Activated T-cell treated with anti-CD3 and anti-CD28 coated beads, Interleukin-2, amount 50 U/mL, for 72 hours (primary cell): ENCODE data around the gene SLC43A1. TPM values are rescaled to one million over a fixed set of nuclear protein-coding genes. Genes with fewer than 3 reads are reported as not detected.
A peak's percentile ranks its signal among the peaks of the same experiment; 100 is the strongest.

Experiments
- ATAC-seq, 2 donors: fragments of 150-1000 bp; cut with Tn5 transposase; replicated peaks in 1 of 2; 2 replicates each; pipeline ENCODE4 v1.10.0; 2021; ENCODE audit warnings: moderate library complexity in 2 of 2, mild to moderate bottlenecking in 1 of 2
- DNase-seq, 2 donors: peaks; one replicate each; pipeline ENCODE4 v3.0.0; 2021 to 2022; ENCODE audit warnings: mixed read lengths in 1 of 2
- H3K27ac Mint-ChIP-seq: one replicate; pipeline ENCODE4 v1.8.0; 2022; ENCODE audit warnings: mild to moderate bottlenecking, moderate library complexity, mixed read lengths
- H3K27me3 Mint-ChIP-seq: one replicate; pipeline ENCODE4 v1.8.0; 2022; ENCODE audit warnings: low read depth, mixed read lengths
- H3K36me3 Mint-ChIP-seq, 2 donors: one replicate each; pipeline ENCODE4 v1.8.0; 2022; ENCODE audit warnings: mixed read lengths in 2 of 2, mild to moderate bottlenecking in 1 of 2; ENCODE audit not compliant: insufficient read depth in 2 of 2
- H3K4me1 Mint-ChIP-seq: one replicate; pipeline ENCODE4 v1.8.0; 2022; ENCODE audit warnings: low read depth, mixed read lengths
- H3K4me3 Mint-ChIP-seq, 2 donors: one replicate each; pipeline ENCODE4 v1.8.0; 2022; ENCODE audit warnings: mild to moderate bottlenecking in 2 of 2, mixed read lengths in 2 of 2, moderate library complexity in 2 of 2
- H3K9me3 Mint-ChIP-seq, 2 donors: one replicate each; pipeline ENCODE4 v1.8.0; 2022; ENCODE audit warnings: mixed read lengths in 2 of 2
- total RNA-seq, 2 donors: library from RNA; stranded (reverse); gene quantifications; one replicate each; pipeline ENCODE4 v1.2.3, GENCODE V29; 2022

Gene SLC43A1
- total RNA-seq, 2 donors from 2014 or later = 43.6 to 53.9 TPM

DNA sequence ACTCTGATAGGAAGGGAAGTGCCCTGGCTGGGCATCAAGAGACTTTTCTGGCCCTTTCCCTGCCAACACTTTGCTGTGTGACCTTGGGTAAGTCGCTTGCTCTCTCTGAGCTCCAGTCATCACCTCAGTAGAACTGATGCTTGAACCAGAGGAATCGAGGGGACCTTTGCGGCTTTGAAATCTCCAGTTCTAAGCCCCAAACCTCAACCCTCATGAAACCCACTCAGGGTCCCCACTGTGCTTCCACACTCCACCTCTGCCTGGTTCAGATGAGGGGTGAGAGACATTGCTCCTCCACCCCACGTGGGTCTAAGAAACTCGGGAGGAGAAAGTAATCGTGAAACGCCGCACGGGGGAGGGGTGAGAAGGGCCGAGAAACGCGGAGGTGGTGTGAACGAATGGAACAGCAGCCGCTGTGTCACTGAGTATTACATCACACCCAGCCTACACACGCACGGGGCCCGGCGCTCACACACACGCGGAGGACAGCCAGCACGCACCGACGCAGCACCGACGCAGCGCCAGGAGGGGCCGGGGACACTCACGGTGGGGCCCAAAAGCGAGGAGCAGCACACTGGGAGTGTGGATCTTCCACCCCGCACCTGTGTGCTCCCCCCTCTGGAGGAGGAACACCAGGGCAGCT is 50.8 kb downstream of the SLC43A1 start:
- H3K4me1 Mint-ChIP-seq = peaks cover 5% of the 10 kb centered on the region
- H3K36me3 Mint-ChIP-seq = peaks cover 0 to 2% of the 10 kb centered on the region in 2 donors
- no peak overlapping the region for H3K27ac Mint-ChIP-seq
- ATAC-seq (no peak), DNase-seq (no peak)
- peaks cover 37% of the 10 kb centered on the region for H3K27me3 Mint-ChIP-seq
- no peak overlapping the region for H3K4me3 Mint-ChIP-seq
- H3K9me3 Mint-ChIP-seq = no peaks in the 10 kb centered on the region

DNA sequence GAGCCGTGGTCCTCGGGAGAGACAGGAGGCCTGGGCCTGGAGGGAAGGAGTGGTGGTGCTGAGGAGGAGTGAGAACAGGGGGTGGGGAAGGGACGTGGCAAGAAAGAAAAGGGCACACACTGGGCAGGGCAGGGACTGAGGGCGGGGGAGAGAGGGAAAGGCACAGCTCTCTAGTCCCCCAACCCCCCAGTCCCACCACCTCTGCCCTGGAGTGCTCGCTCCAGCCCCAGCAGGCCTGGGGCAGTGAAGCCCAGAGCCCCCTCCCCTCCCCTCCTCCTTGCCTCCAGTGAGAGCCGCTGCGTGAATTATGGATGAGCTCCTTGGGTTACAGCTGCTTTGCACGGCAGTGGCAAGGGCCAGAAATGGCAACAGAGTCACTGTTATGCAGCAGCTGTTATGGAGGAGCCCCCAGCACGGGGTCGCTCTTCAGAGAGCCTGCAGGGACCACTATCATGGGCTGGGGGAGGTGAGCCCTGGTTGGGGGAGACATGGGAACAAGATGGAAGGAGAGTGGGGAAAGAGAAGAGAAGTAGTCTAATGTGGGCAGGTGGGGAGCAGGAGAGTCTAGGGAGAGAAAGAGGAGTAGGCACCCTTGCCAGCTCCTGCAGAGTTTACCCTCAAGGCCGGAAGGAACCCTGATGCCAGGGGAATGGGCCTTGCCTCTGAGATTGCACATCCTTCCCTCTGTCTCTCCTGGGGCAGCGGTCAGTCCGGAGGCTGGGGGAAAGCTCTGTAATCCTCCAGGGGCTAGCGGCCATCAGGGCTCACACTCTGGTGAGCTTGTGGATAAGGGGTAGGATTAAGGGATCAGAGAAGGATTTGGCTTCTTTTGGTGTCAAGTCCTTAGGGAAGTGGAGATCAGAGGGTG is 51.6 kb downstream of the SLC43A1 start:
- no peak overlapping the region for H3K27ac Mint-ChIP-seq
- no peak for ATAC-seq
- H3K9me3 Mint-ChIP-seq = no peaks in the 10 kb centered on the region

DNA sequence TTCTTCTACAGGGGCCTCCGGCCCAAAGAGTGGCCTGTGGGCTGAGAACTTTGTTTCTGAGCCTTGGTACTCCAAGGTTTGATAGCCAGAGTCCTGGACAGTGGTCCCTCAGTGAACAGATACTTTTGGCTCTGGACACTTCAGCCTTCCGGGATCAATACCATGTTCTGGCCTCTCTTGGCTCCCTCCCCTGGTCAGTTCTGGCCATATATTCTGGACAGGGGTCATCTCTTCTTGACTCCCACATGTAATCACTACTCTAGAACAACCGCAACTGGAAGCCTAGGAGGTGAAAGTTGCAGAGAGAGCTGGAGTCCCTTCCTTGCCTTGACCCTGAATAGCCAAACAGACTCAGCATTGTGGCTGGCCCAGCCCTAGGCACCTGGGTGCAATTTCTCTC is 52.9 kb downstream of the SLC43A1 start:
- Mint-ChIP-seq H3K9me3 (no peaks in the 10 kb centered on the region), H3K4me3 (peak overlapping the region in 1 of 2 donors; percentile 36), H3K27ac (no peak overlapping the region), H3K27me3 (peaks cover 49% of the 10 kb centered on the region), H3K36me3 (peaks cover 0 to 4% of the 10 kb centered on the region in 2 donors), H3K4me1 (peaks cover 22% of the 10 kb centered on the region)
- ATAC-seq (no peak), DNase-seq (no peak)

More for the DNA sequence above, 51.6 kb downstream of the SLC43A1 start:
- Mint-ChIP-seq H3K36me3 (peaks cover 0 to 3% of the 10 kb centered on the region in 2 donors), H3K4me1 (peaks cover 13% of the 10 kb centered on the region), H3K4me3 (no peak overlapping the region), H3K27me3 (peaks cover 44% of the 10 kb centered on the region)
- no peak for DNase-seq

DNA sequence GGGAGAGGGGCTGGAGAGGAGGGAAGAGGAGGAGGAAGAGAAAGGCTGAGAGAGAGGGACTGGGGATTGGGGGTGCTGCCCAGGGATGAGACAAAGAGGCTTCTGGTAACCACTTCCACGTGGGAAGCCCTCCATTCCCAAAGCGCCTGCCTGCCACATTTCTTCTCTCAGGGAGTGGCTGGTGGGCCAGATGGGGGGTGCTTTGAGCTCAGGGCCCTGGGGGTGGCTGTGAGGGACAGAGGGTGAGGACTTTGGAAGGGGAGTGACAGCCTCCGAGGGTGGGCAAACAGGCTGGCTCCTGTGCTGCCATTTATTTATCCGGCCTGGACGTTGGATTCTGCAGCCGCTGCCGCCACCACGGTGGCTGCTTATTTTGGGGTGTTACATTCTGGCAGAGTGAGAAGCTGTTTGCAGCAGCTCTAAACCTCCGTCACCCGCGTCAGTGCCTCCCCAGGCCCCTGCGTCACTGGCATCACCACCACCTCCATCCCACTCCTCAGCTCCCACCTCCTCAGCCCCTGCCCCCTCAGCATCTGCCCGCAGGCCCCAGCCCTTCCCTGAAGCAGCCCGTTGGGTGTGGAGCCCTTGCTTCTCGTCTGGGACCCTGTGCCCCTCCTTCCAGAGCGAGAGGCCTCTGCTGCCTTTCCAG is 53.5 kb downstream of the SLC43A1 start:
- H3K4me1 Mint-ChIP-seq = peaks cover 28% of the 10 kb centered on the region
- DNase-seq (no peak), ATAC-seq (no peak)
- H3K9me3 Mint-ChIP-seq = no peaks in the 10 kb centered on the region
- peaks cover 0 to 4% of the 10 kb centered on the region in 2 donors for H3K36me3 Mint-ChIP-seq
- H3K4me3 Mint-ChIP-seq = peak overlapping the region; percentile 29 to 64
- no peak overlapping the region for H3K27ac Mint-ChIP-seq
- H3K27me3 Mint-ChIP-seq = peaks cover 49% of the 10 kb centered on the region

DNA sequence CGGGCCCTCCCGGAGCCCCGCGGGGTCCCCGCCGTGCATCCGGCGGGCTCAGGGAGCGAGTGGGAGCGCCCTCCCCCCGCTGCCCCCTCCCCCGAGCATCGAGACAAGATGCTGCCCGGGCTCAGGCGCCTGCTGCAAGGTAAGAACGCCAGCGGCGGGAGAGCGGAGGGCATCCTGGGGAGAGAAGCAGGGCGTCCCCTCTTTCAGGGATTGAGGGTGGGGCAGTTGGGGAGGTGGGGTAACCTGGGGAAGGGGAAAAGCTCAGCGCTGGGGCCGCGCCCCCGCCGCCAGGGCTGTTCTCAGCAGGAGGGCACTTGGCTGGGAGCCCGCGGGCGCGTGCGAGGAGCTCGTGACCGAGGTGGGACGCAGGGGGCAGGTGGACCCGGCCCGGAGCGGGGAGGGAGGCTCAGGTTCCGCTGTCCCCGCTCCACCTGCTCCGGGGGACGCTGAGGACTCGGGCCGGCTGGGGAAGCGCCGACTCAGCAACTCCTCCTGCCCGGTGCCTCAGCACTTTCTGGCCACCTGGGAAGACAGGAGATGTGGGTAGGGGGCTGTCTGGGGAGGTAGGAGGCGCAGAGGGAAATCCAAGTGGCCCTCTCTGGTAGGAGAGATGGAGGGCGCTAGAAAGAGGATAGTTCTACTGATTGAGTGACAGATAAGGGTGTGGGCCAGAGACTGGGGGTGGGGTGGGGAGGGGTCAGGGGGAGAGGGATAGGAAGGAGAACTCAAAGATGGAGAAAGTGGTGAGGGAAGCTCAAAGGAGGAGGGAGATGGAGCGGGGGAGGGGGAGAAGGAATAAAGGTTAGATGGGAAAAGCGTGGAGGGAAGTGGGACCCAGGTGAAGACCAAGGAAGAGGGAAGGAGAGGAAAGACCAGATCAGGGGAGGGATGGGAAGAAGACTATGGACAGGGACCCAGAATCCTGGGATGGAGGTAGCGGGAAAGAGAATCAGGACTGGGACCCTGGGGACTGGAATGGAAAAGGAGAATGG is 54.4 kb downstream of the SLC43A1 start:
- peaks cover 49% of the 10 kb centered on the region for H3K27me3 Mint-ChIP-seq
- H3K9me3 Mint-ChIP-seq = no peaks in the 10 kb centered on the region
- H3K4me1 Mint-ChIP-seq = peaks cover 30% of the 10 kb centered on the region
- ATAC-seq = peak in 1 of 2 donors; percentile 0
- DNase-seq = no peak
- H3K36me3 Mint-ChIP-seq = peaks cover 0 to 4% of the 10 kb centered on the region in 2 donors
- H3K27ac Mint-ChIP-seq = no peak overlapping the region
- H3K4me3 Mint-ChIP-seq = peak overlapping the region; percentile 29 to 64

DNA sequence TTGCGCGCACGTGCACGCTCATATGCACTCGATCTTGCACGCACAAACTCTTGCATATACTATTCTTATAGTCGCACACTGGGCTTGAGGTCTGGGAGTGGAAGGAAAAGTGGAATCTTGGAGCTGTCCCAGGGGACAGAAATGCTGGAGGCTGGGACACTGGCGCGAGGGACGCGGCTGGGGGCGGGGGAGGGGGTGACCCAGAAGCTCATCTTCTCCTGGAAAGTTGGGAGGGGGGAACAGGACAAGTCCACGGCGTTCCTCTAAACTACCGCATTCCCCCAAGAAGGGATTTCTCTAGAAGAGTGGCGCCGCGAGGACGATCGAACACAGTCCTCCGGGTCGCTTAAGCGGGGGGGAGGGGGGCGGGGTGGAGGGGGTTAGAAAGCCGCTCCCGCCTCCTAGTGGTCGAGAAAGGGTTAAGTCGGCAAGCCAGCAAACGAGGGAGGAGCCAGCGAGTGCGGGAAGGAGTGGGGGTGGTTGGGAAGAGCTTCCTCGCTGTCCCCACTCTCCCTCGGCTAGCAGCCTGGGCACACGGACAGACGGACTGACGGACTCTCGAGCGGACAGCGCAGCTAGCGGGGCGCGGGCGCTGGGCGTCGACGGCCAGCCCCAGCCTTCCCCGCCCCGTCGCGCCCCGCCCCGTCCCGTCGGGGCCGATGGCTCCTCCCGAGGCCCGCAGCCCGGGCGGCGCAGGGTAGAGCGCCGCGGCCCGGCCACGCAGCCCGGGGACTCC is 55.3 kb downstream of the SLC43A1 start, which contains the start of gene RTN4RL2:
Gene RTN4RL2 (plus strand): TSS at position 507 of the 736 bp plus-strand sequence. CDS start 338 bp downstream, outside the sequence.
- Mint-ChIP-seq H3K4me3 (peak within 1 kb of the TSS; percentile 66 to 99), H3K36me3 (peaks cover 0 to 4% of the 10 kb centered on the region in 2 donors), H3K27ac (no peak within 1 kb of the TSS), H3K27me3 (peaks cover 49% of the 10 kb centered on the region), H3K4me1 (peaks cover 30% of the 10 kb centered on the region), H3K9me3 (no peaks in the 10 kb centered on the region)
- peak; percentile 74 for ATAC-seq
- peak; percentile 71 to 76 for DNase-seq

DNA sequence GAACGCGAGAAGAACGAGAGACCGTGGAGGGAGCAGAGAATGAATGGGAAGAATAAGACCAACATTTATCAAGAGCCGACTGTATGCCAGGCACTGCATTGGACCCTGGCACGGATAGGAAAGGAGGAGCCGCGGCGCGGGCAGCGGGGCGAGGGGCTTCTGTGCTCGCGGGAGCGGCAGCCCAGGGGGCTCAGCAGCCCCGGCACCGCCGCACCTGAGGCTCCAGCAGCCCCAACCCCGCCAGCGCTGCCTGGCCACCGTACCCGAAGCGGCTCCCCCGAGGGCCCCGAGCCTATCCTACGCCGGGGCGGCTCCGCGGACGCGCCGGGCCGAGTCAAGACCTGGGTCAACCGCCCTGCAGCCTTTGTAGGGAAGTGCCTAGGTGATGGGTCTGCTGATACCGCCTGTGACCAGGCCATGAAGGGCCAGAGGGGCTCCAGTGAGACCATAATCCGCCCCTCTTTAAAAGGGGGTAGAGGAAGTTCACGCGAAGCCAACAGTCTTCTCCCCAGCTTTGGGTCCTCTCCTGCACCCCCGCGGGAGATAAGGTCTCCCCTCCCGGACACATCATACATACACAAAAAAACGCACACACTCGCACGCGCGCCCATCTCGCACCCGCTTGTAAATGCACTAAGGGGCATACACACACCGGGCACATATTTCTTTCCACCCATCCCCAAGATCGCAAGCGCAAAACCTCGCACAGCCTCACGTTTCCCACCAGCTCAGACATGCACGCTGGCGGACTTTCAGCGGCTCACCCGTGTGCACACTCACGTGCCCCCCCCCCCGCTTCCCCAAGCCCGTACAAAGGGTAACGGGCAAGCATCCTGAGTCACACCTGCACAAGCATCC is 56.1 kb downstream of the SLC43A1 start:
- DNase-seq (peak; percentile 35 to 39), ATAC-seq (peak; percentile 20)
- Mint-ChIP-seq H3K27ac (peak overlapping the region; percentile 3), H3K4me3 (peak overlapping the region; percentile 92 to 99), H3K36me3 (peaks cover 0 to 4% of the 10 kb centered on the region in 2 donors), H3K27me3 (peaks cover 49% of the 10 kb centered on the region), H3K4me1 (peaks cover 30% of the 10 kb centered on the region), H3K9me3 (no peaks in the 10 kb centered on the region)

DNA sequence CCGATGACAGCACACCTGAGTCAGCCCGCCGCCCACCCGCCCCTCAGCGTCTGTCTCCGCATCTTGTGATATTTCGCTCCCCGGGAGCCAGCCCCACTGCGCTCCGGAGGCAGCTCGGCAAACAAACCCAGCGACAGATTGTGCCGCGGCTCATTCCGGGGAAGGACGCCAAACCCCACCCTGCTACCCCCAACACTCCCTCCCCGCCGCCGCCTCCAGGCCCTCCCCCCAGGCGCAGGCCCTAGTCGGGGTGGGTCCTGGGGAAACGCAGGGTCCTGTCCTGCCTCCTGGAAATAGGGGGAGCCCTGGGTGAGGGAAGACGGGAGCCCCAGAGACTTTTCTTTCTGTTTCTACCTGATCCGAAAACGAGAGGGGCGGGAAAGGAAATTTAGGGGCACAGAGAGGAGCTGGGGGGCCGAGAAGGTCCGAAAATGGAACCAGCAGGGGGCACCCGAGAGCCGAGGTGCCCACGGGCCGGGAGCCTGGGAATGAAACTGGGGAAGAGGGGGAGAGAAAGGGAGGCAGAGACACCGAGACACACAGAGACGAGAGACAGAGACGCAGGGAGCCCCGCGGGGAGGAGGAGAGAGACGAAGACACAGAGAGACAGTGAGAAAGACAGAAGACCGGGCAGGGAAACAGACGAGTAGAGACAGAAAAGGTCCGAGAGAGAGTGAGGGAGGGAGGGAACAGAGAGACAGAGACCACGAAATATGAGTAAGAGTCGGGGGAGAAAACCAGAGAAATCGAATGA is 56.9 kb downstream of the SLC43A1 start:
- H3K27ac Mint-ChIP-seq = peak overlapping the region; percentile 3
- H3K4me1 Mint-ChIP-seq = peaks cover 30% of the 10 kb centered on the region
- peaks cover 43% of the 10 kb centered on the region for H3K27me3 Mint-ChIP-seq
- H3K9me3 Mint-ChIP-seq = no peaks in the 10 kb centered on the region
- peak; percentile 51 to 63 for DNase-seq
- H3K36me3 Mint-ChIP-seq = peaks cover 0 to 4% of the 10 kb centered on the region in 2 donors
- H3K4me3 Mint-ChIP-seq = peak overlapping the region; percentile 92 to 99
- peak; percentile 30 to 41 for ATAC-seq

DNA sequence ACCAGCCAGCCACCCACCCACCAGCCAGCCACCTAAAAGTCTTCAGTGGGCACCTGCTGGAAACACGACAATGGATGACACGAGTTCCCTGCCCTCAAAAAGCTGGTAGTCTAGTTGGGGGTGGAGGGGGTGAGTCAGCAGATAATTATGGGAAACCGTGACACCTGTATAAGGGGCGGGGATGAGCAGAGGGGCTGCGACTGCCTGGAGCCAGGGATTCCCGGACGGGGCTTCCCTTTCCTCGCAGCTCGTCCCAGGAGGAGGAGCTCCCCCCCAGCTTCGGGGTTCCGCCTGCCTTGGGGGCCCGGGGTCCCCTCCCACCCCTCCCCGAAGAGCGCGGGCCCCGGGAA is 57.5 kb downstream of the SLC43A1 start:
- Mint-ChIP-seq H3K4me3 (peak overlapping the region; percentile 62 to 99), H3K9me3 (no peaks in the 10 kb centered on the region), H3K27me3 (peaks cover 38% of the 10 kb centered on the region), H3K36me3 (peaks cover 0 to 4% of the 10 kb centered on the region in 2 donors), H3K4me1 (peaks cover 30% of the 10 kb centered on the region), H3K27ac (no peak overlapping the region)
- ATAC-seq (peak; percentile 6 to 10), DNase-seq (peak; percentile 19 to 29)

DNA sequence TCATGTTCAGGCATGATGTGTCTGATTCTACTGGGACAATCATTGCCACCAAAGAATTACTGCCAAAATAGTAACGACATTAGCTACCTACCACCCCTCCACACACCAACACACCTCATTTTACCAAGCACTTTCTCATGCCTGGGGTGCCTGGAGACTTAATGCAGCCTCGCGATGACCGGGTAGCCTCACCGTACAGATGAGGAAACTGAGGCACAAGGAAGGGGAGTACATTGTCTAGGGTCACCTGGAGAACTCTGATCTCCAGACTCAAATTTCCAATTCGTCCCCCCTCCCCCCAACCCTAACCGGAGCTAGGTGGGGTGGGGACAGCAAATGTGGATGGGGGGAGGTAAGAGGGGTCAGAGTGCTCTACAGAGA is 57.9 kb downstream of the SLC43A1 start:
- Mint-ChIP-seq H3K27ac (no peak overlapping the region), H3K4me1 (peaks cover 30% of the 10 kb centered on the region), H3K4me3 (peak overlapping the region; percentile 62 to 99), H3K27me3 (peaks cover 38% of the 10 kb centered on the region), H3K36me3 (peaks cover 0 to 4% of the 10 kb centered on the region in 2 donors), H3K9me3 (no peaks in the 10 kb centered on the region)
- no peak for DNase-seq
- ATAC-seq = peak; percentile 14 to 17
